Spinal cord (tissue), 10 donors: ENCODE data around the gene TNFAIP3. TPM values are rescaled to one million over a fixed set of nuclear protein-coding genes. Genes with fewer than 3 reads are reported as not detected.

Experiments used
- DNase-seq, 6 donors: peaks; one replicate each; pipeline versions ENCODE4 v3.0.0 to v3.0.0-alpha.2; 2013 to 2015; ENCODE audit warnings: low spot score in 6 of 6, low read depth in 4 of 6
- H3K27ac ChIP-seq: one replicate; pipeline ENCODE4 v1.5.1; 2013; ENCODE audit warnings: low read depth, low read length, control low read depth
- H3K27me3 ChIP-seq: one replicate; pipeline ENCODE4 v1.6.1; 2013; ENCODE audit warnings: low read length; ENCODE audit not compliant: control insufficient read depth, insufficient read depth
- H3K36me3 ChIP-seq: one replicate; pipeline ENCODE4 v1.6.1; 2013; ENCODE audit warnings: low read length; ENCODE audit not compliant: control insufficient read depth, insufficient read depth
- H3K4me1 ChIP-seq: one replicate; pipeline ENCODE4 v1.6.1; 2013; ENCODE audit warnings: low read length; ENCODE audit not compliant: control insufficient read depth, insufficient read depth
- H3K4me3 ChIP-seq: one replicate; pipeline ENCODE4 v1.5.1; 2013; ENCODE audit warnings: low read depth, low read length, control low read depth
- H3K9me3 ChIP-seq: one replicate; pipeline ENCODE4 v1.6.1; 2013; ENCODE audit warnings: low read length; ENCODE audit not compliant: control insufficient read depth, insufficient read depth
- WGBS: methylation state at CpG from one replicate; pipeline ENCODE4 v1.1.5; 2013; ENCODE audit warnings: missing lambda C conversion rate; ENCODE audit not compliant: insufficient coverage; 5-methylcytosine and 5-hydroxymethylcytosine counted together
- polyA plus RNA-seq, 2 donors: library from polyadenylated mRNA; unstranded; fragments of 120-200 nt; gene quantifications; one replicate each; pipeline ENCODE4 v1.2.1, GENCODE V29; 2013; ENCODE audit not compliant: insufficient read length in 2 of 2
- total RNA-seq, 2 donors: library from RNA; depleted of rRNA in 1 of 2; stranded (reverse); fragments of 120-200 nt in 1 of 2; fragments of >200 nt in 1 of 2; gene quantifications; one replicate each; pipeline versions ENCODE4 v1.2.3 to v1.2.4, GENCODE V29; 2013 to 2014
- donor health status: healthy.

TNFAIP3 gene
- total and polyA plus RNA-seq, 4 donors, result 4.5 to 10.0 (median 5.0) TPM

- peaks cover 9% of the 10 kb centered on the region for H3K4me1 ChIP-seq
- no peak overlapping the region for H3K4me3 ChIP-seq
- DNase-seq, result no peak
- no peak overlapping the region for H3K27ac ChIP-seq
- H3K27me3 ChIP-seq, result no peaks in the 10 kb centered on the region
- WGBS, result 90% methylated on average over 2 of the region's 3 CpGs
- H3K36me3 ChIP-seq, result peaks cover 18% of the 10 kb centered on the region
- H3K9me3 ChIP-seq, result no peaks in the 10 kb centered on the region
Measured at GRCh38 chr6:137875606-137876005, 8.5 kb downstream of the TNFAIP3 start.

DNA sequence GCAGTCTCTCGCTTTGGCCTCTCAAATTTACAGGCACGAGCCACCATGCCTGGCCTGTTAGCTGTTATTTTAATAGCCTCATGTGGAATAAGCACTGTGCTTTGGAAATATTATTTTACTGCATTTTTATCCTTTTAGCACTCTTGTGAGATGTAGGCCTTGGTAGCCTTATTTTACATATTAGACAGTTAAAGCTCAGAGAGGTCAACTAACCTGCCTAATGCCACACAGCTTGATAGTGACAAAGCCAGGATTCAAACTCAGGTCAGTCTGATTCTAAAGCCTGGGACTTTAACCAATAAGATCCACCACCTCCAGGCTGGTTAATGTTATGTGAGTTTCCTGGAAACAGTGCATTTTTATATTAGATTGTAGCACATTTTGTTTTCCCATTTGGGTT lies 9.5 kb downstream of the TNFAIP3 start:
- H3K36me3 ChIP-seq, result peaks cover 27% of the 10 kb centered on the region
- H3K9me3 ChIP-seq, result no peaks in the 10 kb centered on the region
- no CpG with 5 or more reads among the region's 2 CpGs for WGBS
- no peak overlapping the region for H3K4me3 ChIP-seq
- H3K4me1 ChIP-seq, result peaks cover 9% of the 10 kb centered on the region
- DNase-seq, result no peak
- no peaks in the 10 kb centered on the region for H3K27me3 ChIP-seq
- no peak overlapping the region for H3K27ac ChIP-seq

DNA sequence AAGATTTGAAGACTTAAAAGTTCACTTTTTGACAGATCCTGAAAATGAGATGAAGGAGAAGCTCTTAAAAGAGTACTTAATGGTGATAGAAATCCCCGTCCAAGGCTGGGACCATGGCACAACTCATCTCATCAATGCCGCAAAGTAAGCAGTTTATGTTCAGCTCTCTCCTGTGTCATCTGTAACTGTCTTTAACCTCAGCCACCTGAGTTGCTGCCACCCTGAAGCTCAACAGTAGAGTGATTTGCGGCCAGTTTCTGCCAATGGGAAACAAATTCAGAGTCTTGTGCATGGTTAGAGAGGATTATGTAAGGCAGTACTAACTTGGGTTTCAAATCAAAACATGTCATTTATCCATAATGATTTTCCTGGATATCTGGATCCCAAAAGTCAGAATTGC lies 10.1 kb downstream of the TNFAIP3 start:
- no peak for DNase-seq
- H3K27me3 ChIP-seq, result no peaks in the 10 kb centered on the region
- no peaks in the 10 kb centered on the region for H3K9me3 ChIP-seq
- no peak overlapping the region for H3K27ac ChIP-seq
- peaks cover 9% of the 10 kb centered on the region for H3K4me1 ChIP-seq
- no peak overlapping the region for H3K4me3 ChIP-seq
- peaks cover 27% of the 10 kb centered on the region for H3K36me3 ChIP-seq
- 100% methylated on average over 1 of the region's 3 CpGs for WGBS

- DNase-seq, result no peak
- 87% methylated on average over 3 of the region's 5 CpGs for WGBS
- no peak overlapping the region for H3K4me3 ChIP-seq
- peaks cover 27% of the 10 kb centered on the region for H3K36me3 ChIP-seq
- no peaks in the 10 kb centered on the region for H3K27me3 ChIP-seq
- H3K9me3 ChIP-seq, result no peaks in the 10 kb centered on the region
- peaks cover 9% of the 10 kb centered on the region for H3K4me1 ChIP-seq
- H3K27ac ChIP-seq, result no peak overlapping the region
Measured at GRCh38 chr6:137877606-137878005, 10.5 kb downstream of the TNFAIP3 start.

DNA sequence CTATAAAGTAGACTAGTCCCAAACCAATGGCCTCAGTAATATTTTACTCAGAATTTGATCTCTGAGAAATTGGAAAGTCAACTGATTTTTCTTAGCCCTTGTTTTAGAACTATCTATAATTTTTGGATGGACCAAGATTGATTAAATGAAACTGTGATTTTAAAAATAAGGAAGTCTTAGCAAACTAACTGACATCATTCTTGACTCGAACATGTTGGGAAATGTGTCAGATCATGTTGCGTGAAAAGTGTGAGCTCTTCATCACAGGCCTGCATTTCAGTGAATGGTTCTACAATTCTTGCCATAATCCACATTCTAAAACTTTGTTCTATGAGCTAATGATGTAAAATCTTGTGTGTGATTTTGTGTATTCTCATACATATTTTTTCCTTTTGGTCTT lies 11.0 kb downstream of the TNFAIP3 start:
- H3K27me3 ChIP-seq, result no peaks in the 10 kb centered on the region
- no CpG with 5 or more reads among the region's 2 CpGs for WGBS
- no peak overlapping the region for H3K4me3 ChIP-seq
- no peaks in the 10 kb centered on the region for H3K9me3 ChIP-seq
- H3K4me1 ChIP-seq, result peaks cover 9% of the 10 kb centered on the region
- DNase-seq, result no peak
- H3K27ac ChIP-seq, result no peak overlapping the region
- H3K36me3 ChIP-seq, result peaks cover 27% of the 10 kb centered on the region

- Histone ChIP-seq H3K27ac (no peak overlapping the region), H3K4me1 (peaks cover 9% of the 10 kb centered on the region), H3K4me3 (no peak overlapping the region), H3K27me3 (no peaks in the 10 kb centered on the region), H3K36me3 (peaks cover 27% of the 10 kb centered on the region), H3K9me3 (no peaks in the 10 kb centered on the region)
- WGBS, result 53% methylated on average over 30 of the region's 33 CpGs
- DNase-seq, result peak in 2 of 6 donors; percentile 18 to 37
Measured at GRCh38 chr6:137878486-137879285, 11.6 kb downstream of the TNFAIP3 start.

DNA sequence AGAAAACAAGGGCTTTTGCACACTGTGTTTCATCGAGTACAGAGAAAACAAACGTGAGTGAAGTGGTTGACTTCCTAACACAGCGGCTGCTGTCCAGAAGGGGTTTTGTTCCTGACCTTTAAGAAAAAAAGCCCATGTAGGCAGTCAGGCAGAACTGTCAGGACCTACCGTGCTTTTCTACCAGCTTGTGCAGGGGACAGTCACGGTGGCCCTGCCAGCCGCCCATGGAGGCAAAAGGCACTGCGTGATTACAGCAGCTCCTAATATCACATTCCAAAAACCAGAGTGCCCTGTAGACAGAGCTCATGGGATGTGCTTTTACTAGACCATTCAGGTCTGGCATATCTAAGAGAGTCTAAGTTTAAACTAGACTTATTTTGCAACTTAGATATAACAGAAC lies 12.2 kb downstream of the TNFAIP3 start:
- 27% methylated on average over 4 of the region's 7 CpGs for WGBS
- Histone ChIP-seq H3K9me3 (no peaks in the 10 kb centered on the region), H3K4me3 (no peak overlapping the region), H3K4me1 (peaks cover 9% of the 10 kb centered on the region), H3K27ac (no peak overlapping the region), H3K27me3 (no peaks in the 10 kb centered on the region), H3K36me3 (peaks cover 27% of the 10 kb centered on the region)
- DNase-seq, result no peak

DNA sequence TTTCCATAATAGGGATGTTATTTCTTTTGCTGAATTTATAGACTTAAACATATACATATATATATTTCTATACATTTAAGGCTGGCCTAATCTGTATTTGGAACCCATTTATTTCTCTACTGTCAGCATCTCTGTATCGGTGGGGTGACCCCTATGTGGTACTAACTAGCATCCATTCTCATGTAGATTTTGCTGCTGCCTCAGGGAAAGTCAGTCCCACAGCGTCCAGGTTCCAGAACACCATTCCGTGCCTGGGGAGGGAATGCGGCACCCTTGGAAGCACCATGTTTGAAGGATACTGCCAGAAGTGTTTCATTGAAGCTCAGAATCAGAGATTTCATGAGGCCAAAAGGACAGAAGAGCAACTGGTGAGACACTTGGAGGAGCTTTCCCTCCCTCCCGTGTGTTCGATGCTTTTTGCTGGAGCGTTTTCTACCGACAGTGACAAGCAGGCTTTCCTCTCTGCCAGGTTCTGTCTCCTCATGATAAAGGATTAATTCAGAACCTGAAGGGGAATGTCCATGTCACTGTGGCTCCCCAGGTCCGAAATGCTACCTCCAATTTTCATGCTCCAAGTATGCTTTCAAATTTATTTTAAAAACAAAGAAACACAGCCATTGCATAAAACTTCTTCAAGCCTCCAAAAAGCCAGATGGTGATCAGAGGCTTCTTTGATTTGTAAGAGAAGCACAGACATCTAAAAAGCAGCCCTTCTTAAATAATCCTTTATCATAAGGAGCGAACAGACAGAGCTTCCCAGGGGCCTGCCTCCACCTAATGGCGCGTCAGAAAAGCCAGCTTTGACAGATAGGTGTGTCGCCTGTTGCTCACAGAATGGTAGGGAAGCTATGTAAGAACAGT lies 13.1 kb downstream of the TNFAIP3 start:
- Histone ChIP-seq H3K4me1 (peaks cover 9% of the 10 kb centered on the region), H3K27ac (no peak overlapping the region), H3K4me3 (no peak overlapping the region), H3K9me3 (no peaks in the 10 kb centered on the region), H3K27me3 (no peaks in the 10 kb centered on the region), H3K36me3 (peaks cover 24% of the 10 kb centered on the region)
- WGBS, result 81% methylated on average over 12 of the region's 13 CpGs
- DNase-seq, result peak in 1 of 6 donors; percentile 34

- Histone ChIP-seq H3K27me3 (no peaks in the 10 kb centered on the region), H3K4me1 (peaks cover 9% of the 10 kb centered on the region), H3K4me3 (no peak overlapping the region), H3K27ac (no peak overlapping the region), H3K9me3 (no peaks in the 10 kb centered on the region), H3K36me3 (peaks cover 24% of the 10 kb centered on the region)
- 92% methylated on average over 20 of the region's 21 CpGs for WGBS
- peak in 1 of 6 donors; percentile 37 for DNase-seq
Measured at GRCh38 chr6:137880746-137881521, 13.9 kb downstream of the TNFAIP3 start.
